H4 (cell line): ENCODE measurements around the gene GDA. TPM values are rescaled to one million over a fixed set of nuclear protein-coding genes. Genes with fewer than 3 reads are reported as not detected.
A peak's percentile ranks its signal among the peaks of the same experiment; 100 is the strongest.
"Not testable (repeated sequence)": the region's sequence is repeated elsewhere in the genome, so short reads cannot be mapped to it uniquely, and the experiment has no call there.

Experiments used
- DNase-seq: peaks from one replicate; pipeline ENCODE4 v3.0.0-alpha.2; 2015; ENCODE audit warnings: low spot score
- total RNA-seq: library from RNA; depleted of rRNA; stranded (reverse); fragments of >200 nt; shearing (Covaris generic); gene quantifications from 2 replicates; pipeline ENCODE4 v1.2.3, GENCODE V29; 2014; rRNA removed

Gene GDA
- total RNA-seq, 1 experiment from 2014 or later = 4.4 TPM

GRCh38 chr9:72276429-72276828, 127.2 kb downstream of the GDA start:
- DNase-seq = no peak

- DNase-seq = no peak
These were observed 129.7 kb downstream of the GDA start for GRCh38 chr9:72278959-72279358.

DNA sequence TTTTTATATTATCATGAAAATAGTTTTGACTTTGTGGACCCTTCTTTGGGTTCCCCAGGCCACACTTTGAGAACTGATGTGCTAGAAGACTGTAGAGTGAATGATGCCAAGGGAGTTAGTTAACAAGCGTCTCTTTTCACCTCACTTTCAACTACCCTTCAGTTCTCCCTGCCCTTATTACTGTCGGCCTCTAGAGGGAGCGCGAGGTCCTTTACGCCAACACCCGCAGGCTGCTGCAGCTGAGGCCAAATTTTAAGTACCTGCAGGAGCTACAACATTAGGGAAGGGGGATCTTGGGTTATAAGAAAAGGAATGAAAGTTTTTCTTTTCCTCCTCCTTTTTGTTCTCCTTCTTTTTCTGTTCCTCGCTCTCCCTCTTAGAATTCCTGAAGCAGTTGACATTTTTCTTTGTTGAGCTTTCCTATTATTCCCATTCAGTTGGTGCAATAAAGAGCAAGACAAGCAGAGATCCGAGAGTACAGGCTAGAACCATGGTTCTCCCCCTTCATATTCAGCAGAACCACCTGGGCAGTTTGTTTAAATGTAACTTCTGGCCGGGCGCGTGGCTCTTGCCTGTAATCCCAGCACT, 131.8 kb downstream of the GDA start:
- peak; percentile 76 for DNase-seq

DNA sequence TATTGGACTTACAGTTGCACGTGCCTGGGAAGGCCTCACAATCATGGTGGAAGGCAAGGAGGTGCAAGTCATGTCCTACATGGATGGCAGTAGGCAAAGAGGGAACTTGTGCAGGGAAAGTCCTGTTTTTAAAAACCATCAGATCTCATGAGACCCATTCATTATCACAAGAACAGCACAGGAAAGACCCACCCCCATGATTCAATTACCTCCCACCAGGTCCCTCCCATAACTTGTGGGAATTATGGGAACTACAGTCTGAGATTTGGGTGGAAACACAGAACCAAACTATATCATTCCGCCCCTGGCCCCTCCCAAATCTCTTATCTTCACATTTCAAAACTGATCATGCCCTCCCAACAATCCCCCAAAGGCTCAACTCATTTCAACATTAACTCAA, 140.2 kb downstream of the GDA start:
- DNase-seq = no peak

- DNase-seq = no peak
These were observed 141.1 kb downstream of the GDA start for GRCh38 chr9:72290311-72290710.

- DNase-seq = not testable (repeated sequence)
These were observed 142.3 kb downstream of the GDA start for GRCh38 chr9:72291576-72291975.

DNA sequence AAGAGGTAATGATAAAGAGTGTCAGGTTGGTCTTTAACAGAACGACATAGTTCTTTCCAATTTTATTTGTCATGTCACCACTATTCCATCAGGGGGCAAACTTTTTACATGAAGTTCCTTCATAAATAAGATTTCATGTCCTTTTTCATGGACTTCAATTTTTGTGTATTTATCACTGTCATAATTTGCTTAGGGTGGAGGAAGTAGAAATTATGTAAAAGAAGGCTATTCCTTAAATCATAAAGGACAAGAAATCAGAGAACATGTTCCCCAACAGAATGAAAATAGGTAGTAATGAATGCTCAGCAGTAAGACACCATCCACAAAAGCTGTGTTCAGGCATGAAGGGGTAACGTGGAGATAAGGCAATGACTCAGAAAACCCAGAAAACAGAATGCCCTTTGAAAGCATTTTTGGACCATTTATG, 143.0 kb downstream of the GDA start:
- DNase-seq = peak; percentile 44

- DNase-seq = peak; percentile 62
These were observed 143.8 kb downstream of the GDA start for GRCh38 chr9:72292874-72293607.

DNA sequence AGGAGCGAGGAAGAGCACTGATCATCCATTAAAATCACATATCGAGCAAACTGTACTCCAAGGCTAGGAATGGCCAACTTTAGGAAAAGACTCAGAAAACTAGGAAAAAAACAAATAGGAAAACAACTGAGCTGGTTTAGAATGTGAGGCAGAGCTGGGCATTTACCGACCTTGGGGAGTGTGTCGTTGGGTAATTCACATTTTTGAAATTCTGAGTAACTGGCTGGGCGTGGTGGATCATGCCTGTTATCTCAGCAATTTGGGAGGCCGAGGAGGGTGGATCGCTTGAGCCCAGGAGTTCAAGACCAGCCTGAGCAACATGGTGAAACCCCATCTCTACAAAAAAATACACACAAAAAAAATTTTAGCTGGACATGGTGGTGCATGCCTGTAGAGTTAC, 145.7 kb downstream of the GDA start:
- no peak for DNase-seq

GRCh38 chr9:72297516-72297915, 148.3 kb downstream of the GDA start:
- no peak for DNase-seq

DNA sequence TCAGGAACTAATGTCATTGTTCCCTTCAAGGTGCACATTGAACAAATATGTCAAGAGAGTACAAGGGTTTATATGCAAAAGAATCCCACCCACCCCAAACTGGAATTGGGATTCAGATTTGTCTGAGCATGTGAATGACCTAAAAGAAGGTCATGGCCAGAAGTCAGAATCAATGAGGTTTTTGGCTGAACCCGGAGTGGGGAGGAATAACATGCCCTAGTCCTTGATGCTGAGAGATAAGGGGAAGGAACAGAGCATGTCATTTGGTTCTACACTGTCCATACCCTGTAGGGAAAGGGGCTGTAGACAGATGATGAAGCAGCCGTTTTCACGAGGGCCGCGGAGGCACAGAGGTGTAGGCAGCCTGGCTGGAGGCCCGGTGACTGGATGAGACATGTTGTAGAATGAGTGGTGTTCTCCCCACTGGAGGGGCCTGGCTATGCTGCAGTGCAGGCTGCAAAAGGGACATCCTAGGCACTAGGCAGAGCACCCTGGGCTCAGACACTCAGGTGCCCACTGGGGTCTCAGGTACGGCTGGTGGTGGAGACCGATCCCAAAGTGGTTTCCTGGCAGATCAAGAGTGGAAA, 149.9 kb downstream of the GDA start:
- no peak for DNase-seq

DNA sequence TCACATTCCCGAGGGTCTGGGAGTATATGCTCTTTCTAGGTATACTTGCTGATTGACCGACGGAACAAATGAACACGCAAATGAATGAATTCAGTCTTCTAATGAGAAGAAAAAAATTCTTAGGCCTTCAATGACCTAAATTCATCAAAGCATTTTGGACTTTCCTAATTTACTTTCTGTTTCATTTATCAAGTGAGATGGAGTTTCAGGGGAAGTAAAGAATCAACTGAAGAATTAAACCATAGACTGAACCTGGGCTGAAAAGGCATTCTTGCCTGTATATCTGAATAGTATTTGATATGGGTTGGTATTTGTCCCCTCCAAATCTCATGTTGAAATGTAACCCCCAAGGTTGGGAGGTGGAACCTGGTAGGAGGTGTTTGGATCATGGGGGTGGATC, 151.6 kb downstream of the GDA start:
- no peak for DNase-seq

Other genes starting within 250 kb of the GDA start
- gene ABHD17B, start 238.2 kb upstream of the GDA start, total RNA-seq = 32.3 and 35.7 TPM in 2 replicates
- 10.8 and 16.6 TPM in 2 replicates for gene C9orf85, start 237.8 kb upstream of the GDA start, total RNA-seq
- gene C9orf57, start 88.8 kb upstream of the GDA start, total RNA-seq = 0.31 TPM in 1 of 2 replicates, not detected in the other
- gene ZFAND5, start 215.8 kb downstream of the GDA start, total RNA-seq = 170 and 179 TPM in 2 replicates